HG03064 (cell line): ENCODE results near the gene CCSER2.
"Not testable (repeated sequence)": the region's sequence is repeated elsewhere in the genome, so short reads cannot be mapped to it uniquely, and the experiment has no call there.

ENCODE experiments used
- ATAC-seq: cut with Tn5 transposase; IDR thresholded peaks from one replicate; pipeline ENCODE4 v1.9.1; 2021; ENCODE audit warnings: low read depth; ENCODE audit not compliant: unreplicated experiment

Gene CCSER2

DNA sequence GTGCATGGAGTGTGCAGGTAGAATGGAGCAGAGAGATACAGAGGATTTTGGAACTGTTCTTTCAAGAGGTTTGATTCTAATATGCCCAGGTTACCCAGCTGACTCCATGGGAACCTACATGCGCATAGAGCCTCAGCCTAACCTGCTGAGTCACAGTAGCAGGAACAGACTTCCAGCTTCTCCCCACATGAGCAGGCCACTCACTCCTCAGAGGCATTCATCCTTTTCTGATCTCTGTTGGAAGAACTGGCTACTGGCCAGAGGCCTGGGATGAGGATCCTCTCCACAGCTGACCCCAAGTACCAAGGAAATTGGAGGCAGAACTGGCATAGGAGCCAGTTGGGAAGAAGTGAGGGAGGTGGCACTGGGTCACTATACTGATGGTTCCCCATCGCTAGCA is 17.9 kb upstream of the CCSER2 start:
- ATAC-seq, result no peak

DNA sequence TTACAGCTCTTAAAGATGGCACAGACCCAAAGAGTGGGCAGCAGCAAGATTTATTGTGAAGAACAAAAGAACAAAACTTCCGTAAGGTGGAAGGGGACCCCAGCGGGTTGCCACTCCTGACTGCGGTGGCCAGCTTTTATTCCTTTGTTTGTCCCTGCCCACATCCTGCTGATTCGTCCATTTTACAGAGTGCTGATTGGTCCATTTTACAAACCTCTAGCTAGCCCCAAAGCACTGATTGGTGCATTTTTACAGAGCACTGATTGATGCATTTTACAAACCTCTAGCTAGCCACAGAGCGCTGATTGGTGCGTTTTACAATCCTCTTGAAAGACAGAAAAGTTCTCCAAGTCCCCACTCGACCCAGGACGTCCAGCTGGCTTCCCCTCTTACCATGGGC is 16.8 kb upstream of the CCSER2 start:
- ATAC-seq, result no peak

DNA sequence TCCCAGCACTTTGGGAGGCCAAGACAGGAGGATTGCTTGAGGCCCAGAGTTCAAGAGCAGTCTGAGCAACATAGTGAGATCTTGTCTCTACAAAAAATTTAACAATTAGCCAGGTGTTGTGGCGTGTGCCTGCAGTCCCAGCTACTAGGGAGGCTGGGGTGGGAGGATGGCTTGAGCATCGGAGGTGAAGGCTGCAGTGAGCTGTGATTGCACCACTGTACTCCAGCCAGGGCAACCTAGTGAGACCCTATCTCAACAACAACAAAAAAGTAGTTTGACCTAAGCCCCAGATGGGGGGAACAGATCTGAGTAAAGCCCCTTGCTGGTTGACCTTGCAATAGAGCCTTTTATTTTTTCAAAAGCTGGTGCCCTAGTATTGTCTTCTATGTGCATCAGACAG is 15.6 kb upstream of the CCSER2 start:
- ATAC-seq, result no peak

DNA sequence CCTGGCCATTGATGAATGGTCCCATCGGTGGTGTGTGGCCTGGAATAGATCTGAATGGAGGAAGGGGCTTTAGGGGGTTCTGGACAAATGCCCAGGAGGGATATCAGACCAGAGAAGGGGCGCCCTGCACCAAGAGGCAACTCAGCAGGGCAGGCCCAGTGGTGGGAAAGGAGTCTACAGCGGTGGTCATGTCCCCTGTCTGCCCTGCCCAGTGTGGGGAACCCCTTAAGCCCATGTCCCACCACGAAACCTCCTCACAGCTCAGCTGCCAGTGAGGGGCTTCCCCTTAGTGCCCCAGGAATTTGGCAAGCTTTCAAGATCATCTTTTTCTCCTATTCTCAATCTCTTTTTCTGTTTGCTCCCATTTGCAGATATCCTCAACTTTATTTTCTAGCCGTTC is 14.1 kb upstream of the CCSER2 start:
- no peak for ATAC-seq

DNA sequence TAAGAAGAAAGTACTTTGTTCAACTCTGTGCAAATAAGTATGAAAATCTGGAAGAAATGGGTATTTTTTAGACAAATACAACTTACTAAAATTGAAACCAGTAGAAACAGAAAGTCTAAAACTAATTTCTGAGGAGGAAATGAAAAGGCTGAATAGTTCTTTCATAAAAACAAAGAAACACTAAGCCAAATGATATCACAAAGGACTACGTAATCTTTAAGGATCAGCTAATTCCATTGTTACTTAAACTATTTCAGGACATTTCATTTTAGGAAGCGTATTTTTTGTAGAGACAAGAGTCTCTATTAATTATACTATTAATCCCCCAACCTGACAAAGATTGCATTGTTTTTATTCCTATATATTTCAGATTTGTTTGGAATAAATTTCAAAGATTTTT is 11.2 kb upstream of the CCSER2 start:
- no peak for ATAC-seq

DNA sequence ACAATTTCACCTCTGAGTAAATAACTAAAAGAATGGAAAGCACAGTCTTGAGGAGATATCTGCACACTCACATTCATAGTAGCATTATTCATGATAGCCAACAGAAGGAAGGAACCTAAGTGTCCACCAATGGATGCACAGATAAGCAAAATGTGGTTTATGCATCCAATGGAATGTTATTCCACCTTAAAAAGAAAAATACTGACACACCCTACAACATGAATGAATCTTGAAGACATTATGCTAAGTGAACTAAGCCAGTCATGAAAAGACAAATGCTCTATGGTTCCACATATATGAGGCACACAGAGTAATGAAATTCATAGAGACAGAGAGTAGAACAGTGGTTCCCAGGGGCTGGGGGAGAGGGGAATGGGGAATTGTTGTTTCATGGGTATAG is 6.5 kb upstream of the CCSER2 start:
- ATAC-seq, result no peak

DNA sequence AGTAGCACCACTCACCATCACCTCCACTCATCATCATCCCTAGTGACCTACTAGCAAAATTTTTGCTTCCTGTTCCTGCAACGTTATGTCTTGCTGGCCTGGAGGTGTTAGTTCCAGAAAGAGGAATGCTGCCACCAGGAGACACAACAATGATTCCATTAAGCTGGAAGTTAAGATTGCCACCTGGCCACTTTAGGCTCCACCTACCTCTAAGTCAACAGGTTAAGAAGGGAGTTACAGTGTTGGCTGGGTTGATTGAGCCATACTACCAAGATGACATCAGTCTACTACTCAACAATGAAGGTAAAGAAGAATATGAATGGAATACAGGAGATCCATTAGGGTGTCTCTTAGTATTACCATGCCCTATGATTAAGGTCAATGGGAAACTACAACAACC is 4.8 kb upstream of the CCSER2 start:
- ATAC-seq, result not testable (repeated sequence)

DNA sequence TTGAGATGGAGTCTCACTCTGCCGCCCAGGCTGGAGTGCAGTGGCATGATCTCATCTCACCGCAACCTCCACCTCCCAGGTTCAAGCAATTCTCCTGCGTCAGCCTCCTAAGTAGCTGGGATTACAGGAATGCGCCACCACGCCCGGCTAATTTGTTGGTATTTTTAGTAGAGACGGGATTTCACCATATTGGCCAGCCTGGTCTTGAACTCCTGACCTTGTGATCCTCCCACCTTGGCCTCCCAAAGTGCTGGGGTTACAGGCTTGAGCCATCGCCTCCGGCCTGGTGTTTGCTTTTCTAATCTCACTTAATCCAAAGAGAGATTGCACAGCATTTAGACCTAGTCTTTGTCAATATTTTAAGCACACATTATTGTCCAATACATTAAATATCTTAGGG is 1.4 kb upstream of the CCSER2 start:
- ATAC-seq, result not testable (repeated sequence)

DNA sequence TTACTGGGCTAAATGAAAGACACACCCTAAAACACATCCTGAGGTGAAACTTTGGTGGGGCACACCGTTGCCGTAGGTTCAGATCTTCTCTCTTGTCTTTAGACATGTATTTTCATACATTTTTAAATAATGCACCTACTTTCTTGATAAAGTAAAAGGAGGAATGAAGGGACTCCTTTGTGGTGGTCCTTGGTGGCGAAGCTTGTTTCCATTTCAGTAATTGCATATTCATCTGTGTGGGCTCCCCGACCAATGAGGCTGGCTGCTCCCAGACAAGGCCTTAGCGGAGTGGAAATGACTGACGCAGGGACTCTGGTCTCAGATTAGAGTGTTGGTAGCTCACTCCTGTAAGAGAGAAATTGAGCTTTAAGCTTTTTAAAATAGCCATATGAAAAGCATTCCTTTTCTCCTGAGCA is 815 bp downstream of the CCSER2 start:
- ATAC-seq, result no peak

DNA sequence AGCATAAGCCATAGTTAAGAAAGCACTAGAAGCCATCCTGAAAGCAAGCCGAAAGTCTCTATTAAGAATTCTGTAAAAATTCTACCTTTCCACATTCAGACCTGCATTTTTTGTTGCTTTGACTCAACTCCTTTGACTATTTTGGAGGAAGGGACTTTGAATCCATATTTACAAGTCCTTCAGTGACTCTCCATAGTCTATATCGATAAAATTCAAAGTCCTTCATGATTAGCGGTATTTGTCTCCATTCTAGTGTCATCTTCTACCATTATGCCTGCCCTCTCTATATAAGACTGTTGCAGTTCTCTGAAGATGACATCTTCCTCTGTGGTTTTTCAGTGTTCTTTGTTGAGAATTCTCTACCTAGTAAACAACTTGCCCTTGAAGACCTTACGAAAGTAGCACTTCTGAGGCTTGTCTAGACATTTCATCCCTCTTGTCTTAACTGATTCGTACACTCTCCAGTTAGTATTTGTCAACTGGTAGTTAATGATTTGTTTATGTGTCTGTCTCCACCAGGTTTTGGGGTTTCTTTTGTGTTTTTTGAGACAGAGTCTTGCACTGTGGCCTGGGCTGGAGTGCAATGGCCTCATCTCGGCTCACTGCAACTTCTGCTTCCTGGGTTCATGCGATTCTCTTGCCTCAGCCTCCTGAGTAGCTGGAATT is 1.7 kb downstream of the CCSER2 start:
- peak; percentile 65 for ATAC-seq

DNA sequence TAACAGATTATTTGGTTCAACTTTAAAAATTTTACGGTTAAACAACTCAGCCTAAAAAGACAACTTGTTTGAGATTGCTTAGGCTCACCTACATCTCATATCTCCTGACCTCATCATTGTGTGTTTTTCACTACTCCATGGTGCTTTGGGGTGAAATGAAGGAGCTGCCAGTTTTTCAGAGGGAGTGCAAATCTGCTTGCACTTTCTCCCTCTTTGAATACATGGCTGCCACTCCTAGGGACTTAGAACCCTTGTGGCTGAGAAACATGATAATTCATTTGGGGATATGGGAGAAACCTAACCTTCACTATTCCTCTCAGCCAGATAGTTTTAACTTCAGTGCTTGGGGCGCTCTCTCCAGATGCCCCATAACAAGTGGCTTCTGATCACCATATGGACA is 2.7 kb downstream of the CCSER2 start:
- ATAC-seq, result no peak

DNA sequence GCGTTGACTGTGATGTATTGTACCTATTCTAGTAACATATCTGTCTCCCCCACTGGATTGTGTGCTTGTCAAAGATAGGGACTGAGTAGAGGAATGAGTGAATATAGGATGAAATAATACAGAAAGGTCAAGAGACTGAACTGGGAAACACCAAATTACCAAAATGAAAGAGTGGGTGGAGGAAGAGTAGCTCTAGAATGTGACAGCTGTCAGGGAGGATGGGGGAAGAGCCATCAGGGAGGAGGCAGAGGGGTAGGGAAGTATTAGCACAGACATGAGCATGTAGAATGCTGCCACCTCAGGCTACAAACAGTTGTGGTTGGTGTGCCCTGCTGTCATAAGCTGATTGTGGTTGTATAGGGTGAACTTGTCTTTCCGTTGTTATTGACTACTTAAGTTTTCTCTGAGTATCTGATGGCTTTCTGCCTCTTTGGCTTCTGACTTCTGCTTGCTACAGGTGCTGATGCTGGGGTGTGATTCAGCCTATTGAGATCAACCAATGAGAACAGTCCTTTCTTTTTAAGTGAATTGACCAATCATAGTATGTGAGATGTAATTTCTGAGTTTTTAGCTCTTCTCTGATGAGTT is 5.6 kb downstream of the CCSER2 start:
- peak; percentile 26 for ATAC-seq

DNA sequence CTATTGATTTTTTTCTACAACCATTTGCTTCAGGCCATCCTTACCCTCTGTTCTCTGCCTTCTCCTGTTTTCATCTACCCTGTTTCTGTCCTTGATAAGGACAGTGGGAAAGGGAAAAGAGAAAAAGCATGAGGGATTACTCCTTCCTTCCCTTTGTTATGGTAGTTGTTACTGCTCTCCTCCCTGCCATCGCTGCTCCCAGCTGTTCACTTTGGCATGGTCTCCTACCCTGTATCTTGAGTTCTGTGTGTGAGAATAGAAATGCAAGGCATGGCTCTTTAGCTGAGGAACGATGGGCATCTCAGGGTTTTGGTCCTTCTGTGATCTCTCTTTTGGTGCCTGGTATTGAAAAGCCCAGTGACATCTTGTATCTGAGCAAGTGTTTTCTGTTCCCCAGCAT is 6.4 kb downstream of the CCSER2 start:
- ATAC-seq, result no peak

DNA sequence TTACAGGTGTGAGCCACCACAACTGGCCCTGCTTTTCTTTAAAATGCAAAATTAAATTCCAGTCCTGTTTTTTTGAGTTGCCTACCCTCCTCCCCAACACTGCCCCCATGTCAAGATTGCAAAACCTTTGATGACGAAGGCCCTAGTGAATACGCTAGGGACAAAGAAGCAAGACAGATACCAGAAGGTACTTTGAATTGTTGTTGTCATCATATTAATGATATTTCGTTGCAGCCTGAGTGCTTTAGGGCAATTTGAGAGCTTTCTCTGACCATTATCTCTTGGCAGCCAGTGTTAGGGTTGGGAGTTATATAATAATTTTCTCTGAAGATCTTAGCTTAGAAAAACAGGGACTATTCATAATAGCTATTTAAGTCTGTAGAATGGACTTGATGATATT is 7.1 kb downstream of the CCSER2 start:
- no peak for ATAC-seq

DNA sequence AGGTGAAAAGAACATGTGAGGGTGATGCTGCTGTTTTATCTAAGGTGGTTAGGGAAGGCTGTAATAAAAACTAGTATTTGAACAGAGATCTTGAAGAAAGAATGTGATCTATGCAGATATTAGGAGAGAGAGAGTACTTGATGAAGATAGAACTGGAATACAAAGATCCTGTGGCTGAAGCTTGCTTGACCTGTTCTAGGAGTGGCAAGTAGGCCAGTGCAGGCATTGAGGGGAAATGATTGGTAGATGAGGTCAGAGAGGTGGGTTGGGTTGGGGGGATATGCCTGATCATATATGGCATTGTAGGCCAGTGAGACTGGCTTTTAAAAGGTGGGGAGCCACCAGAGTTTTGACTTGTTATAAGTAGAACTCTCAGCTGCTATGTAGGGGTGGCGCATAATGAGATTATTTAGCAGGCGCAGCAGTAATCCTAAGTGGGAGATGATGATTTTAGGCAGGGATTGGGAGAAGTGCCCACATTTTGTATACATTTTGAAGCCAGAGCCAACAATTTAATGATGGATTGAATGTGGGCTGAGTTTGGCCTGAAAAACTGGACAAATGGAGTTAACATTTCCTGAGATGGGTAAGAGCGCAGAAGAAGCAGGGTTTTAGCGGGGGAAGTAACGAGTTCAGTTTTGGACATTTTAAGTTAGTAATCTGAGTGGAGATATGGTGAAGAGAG is 8.2 kb downstream of the CCSER2 start:
- ATAC-seq, result no peak

DNA sequence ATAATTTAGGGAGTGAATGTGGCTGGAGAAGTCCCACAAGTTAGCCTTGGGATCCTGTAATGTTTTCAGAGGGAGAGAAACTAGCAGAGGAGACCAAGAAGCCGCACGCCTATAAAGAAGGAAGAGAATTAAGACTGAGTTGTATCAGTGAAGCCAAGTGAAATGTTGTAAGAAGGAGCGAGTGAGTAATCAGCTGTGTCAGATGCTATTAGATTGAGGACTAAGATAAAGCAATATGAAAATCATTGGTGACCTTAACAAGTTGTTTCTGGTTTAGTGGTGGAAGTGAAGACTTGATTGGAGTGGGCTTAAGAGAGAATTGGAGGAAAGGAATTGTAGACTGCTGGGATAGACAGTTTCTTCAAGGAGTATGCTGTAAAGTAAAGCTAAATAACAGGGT is 8.8 kb downstream of the CCSER2 start:
- no peak for ATAC-seq

DNA sequence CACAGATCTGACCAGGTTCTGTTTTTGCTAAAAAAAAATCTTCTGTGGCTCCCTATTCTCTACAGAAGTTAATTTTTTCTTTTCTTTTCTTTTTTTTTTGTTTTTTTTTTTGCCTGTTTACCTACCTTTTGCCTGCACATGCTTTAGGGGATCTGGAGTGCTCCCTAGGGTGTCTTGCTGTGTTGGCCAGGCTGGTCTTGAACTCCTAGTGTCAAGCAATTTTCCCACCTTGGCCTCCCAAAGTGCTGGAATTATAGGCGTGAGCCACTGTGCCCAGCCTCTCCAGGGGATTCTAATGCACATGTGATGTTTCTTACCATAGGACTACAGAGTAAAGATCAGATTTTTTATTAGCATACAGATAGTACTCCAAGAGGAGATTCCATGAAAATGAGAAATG is 10.6 kb downstream of the CCSER2 start:
- ATAC-seq, result no peak

DNA sequence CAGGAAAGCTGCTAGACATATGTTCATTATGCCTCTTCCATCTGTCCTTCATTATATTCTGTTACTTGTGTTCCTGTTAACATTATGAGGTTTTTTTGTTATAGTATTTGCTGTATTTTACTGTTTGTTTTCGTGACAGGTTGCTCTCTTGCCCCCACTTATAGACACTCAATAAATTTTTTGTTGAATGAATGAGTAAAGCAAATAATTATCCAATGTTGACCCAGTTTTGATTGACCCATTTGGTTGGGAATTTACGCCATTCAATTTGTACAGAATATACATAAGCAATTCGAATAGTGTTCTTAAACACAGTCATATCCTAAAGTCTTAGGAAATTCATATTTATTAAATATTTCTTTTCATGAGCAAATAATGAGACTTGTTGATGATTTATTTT is 11.8 kb downstream of the CCSER2 start:
- ATAC-seq, result no peak

DNA sequence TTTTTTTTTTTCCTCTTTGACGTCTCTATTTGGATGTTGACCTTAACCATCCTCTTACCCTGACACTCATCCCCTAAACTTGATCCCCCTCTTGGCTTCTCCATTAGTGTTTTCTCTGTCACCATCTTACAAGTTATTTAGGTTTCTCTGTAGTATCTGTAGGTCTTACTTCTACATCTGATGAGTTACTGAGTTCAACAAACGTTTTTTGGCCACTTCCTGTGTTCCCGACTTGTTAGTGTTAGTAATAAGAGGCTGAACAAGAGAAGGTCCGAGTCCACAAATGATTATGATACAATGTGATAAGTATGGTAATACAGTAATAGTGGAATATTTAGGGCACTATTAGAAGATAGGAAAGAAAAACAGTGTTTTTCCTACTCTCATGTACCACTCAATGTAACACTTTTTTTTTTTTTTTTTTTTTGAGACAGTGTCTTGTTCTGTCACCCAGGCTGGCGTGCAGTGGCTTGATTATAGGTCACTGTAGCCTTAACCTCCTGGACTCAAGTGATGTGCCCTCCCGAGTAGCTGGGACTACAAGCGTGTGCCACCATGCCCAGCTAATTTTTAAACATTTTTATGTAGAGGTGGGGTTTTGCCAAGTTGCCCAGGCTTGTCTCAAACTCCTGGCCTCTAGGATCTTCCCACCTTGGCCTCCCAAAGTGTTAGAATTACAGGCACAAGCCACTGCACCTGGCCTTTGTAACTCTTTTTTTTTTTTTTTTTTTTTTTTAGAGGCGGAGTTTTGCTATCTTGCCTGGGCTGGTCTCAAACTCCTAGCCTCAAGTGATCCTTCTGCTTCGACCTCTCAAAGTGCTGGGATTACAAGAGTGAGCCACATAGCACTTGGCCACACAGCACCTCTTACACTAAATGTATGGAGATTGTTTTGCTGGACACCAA is 12.5 kb downstream of the CCSER2 start:
- no peak for ATAC-seq

DNA sequence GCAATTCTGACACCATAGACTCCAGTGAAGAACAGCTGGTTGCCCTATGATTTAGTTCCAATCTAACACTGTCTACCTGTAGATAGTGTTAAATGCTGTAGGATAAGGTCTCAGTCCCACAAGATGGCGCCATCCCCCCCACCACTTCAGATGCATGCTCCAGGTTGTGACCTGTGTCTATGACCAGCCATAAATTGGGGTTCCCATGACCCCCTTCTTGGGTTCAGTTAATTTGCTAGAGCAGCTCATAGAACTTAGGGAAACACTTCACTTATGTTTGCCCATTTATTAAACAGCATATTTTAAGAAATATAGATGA is 13.1 kb downstream of the CCSER2 start:
- no peak for ATAC-seq

DNA sequence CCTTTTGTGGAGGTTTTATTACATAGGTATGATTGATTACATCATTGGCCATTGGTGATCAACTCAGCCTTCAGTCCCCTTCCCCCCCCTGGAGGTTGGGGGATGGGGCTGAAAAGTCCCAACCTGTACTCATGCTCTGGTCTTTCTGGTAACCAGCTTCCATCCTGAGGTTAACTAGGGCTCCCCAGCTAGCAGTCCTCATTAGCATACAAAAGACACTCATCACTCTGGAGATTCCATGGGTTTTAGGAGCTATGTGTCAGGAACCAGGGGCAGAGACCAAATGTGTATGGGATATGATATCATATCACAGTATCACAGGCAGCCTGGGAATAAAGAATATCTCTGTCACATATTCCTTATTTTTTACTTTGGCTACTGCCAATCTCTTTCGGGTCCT is 13.6 kb downstream of the CCSER2 start:
- no peak for ATAC-seq
